Measurements from ENCODE around the gene CPSF3. TPM values are rescaled to one million over a fixed set of nuclear protein-coding genes. Genes with fewer than 3 reads are reported as not detected.
"Not testable (repeated sequence)": the region's sequence is repeated elsewhere in the genome, so short reads cannot be mapped to it uniquely, and the experiment has no call there.

CPSF3 gene
- total RNA-seq, 1 experiment from 2014 or later = 61.0 TPM

GRCh38 chr2:9513946-9514345 is 90.5 kb downstream of the CPSF3 start:
- not testable (repeated sequence) for DNase-seq (ENCODE audit: low read depth)

- DNase-seq (ENCODE audit: low read depth) = no peak
Measured at GRCh38 chr2:9517118-9517782, 93.8 kb downstream of the CPSF3 start.

- DNase-seq (ENCODE audit: low read depth) = no peak
Measured at GRCh38 chr2:9518163-9518562, 94.7 kb downstream of the CPSF3 start.

GRCh38 chr2:9518780-9519179 is 95.3 kb downstream of the CPSF3 start:
- DNase-seq (ENCODE audit: low read depth) = no peak

- peak; percentile 98 for DNase-seq (ENCODE audit: low read depth)
Measured at GRCh38 chr2:9519250-9519649, 95.8 kb downstream of the CPSF3 start.

Other genes with a start within 250 kb of the CPSF3 start
- gene ASAP2, start 216.8 kb upstream of the CPSF3 start, total RNA-seq (2014; rRNA removed) = 66.1 and 81.7 TPM in 2 replicates
- 50.1 and 57.3 TPM in 2 replicates for gene ITGB1BP1, start 126 bp upstream of the CPSF3 start, total RNA-seq (2014; rRNA removed)
- gene IAH1, start 50.9 kb downstream of the CPSF3 start, total RNA-seq (2014; rRNA removed) = 61.2 and 69.3 TPM in 2 replicates
- 21.2 and 25.2 TPM in 2 replicates for gene ADAM17, start 132.2 kb downstream of the CPSF3 start, total RNA-seq (2014; rRNA removed)
- 451 and 455 TPM in 2 replicates for gene YWHAQ, start 207.3 kb downstream of the CPSF3 start, total RNA-seq (2014; rRNA removed)